ENCODE data around the gene LMAN2L.

LMAN2L gene

GRCh38 chr2:96760986-96761832, 21.3 kb upstream of the LMAN2L start:
- Histone ChIP-seq H4K20me1 (ENCODE audit: insufficient read depth) (no peaks in the 10 kb centered on the region), H3K27ac (peak overlapping the region; percentile 56), H3K79me2 (ENCODE audit: insufficient read depth, low read depth) (peaks cover 51% of the 10 kb centered on the region), H3K4me3 (IDR thresholded peaks at IDR 0.05; ENCODE audit: insufficient read depth, low read depth, low read length) (no peak overlapping the region), H3K9ac (peak overlapping the region; percentile 62; the same call in 1 of the 2 replicates), H3K4me2 (peak overlapping the region; percentile 96), H3K27me3 (ENCODE audit: insufficient read depth, low read depth) (no peaks in the 10 kb centered on the region), H2AFZ (ENCODE audit: low read depth) (peak overlapping the region; percentile 31; the same call in 1 of the 2 replicates), H3K36me3 (ENCODE audit: insufficient read depth) (no peaks in the 10 kb centered on the region), H3K4me1 (ENCODE audit: low read depth, poor library complexity, severe bottlenecking) (peaks cover 31% of the 10 kb centered on the region)
- peak; percentile 35; the same call in 1 of the 2 replicates for TF ChIP-seq CTCF (conservative IDR thresholded peaks at IDR 0.05; ENCODE audit: low read depth, low read length)

- peak within 1 kb of the TSS; percentile 56 for H3K27ac ChIP-seq
These were observed 20.4 kb upstream of the LMAN2L start, which contains the start of gene CNNM4 for GRCh38 chr2:96760036-96760985. Gene CNNM4, plus strand, starts transcription at chr2:96760902. Its CDS starts 98 bp downstream, at chr2:96761000.

GRCh38 chr2:96759548-96759947, 19.7 kb upstream of the LMAN2L start:
- Histone ChIP-seq H3K36me3 (ENCODE audit: insufficient read depth) (no peaks in the 10 kb centered on the region), H3K4me3 (IDR thresholded peaks at IDR 0.05; ENCODE audit: insufficient read depth, low read depth, low read length) (no peak overlapping the region), H3K27me3 (ENCODE audit: insufficient read depth, low read depth) (no peaks in the 10 kb centered on the region), H2AFZ (ENCODE audit: low read depth) (peak overlapping the region; percentile 92; the same call in 1 of the 2 replicates), H3K4me2 (peak overlapping the region; percentile 84; the same call in 1 of the 2 replicates), H3K79me2 (ENCODE audit: insufficient read depth, low read depth) (peaks cover 36% of the 10 kb centered on the region), H4K20me1 (ENCODE audit: insufficient read depth) (no peaks in the 10 kb centered on the region), H3K4me1 (ENCODE audit: low read depth, poor library complexity, severe bottlenecking) (peaks cover 16% of the 10 kb centered on the region), H3K27ac (peak overlapping the region; percentile 54; the same call in 1 of the 2 replicates), H3K9ac (no peak overlapping the region)
- no peak for TF ChIP-seq CTCF (conservative IDR thresholded peaks at IDR 0.05; ENCODE audit: low read depth, low read length)

More at GRCh38 chr2:96760036-96760985, 20.4 kb upstream of the LMAN2L start, which contains the start of gene CNNM4:
- H3K4me2 ChIP-seq = peak within 1 kb of the TSS; percentile 96
- peak within 1 kb of the TSS; percentile 92 for H2AFZ ChIP-seq (ENCODE audit: low read depth)
- H3K27me3 ChIP-seq (ENCODE audit: insufficient read depth, low read depth) = no peaks in the 10 kb centered on the region
- H3K36me3 ChIP-seq (ENCODE audit: insufficient read depth) = no peaks in the 10 kb centered on the region
- no peak for TF ChIP-seq CTCF (conservative IDR thresholded peaks at IDR 0.05; ENCODE audit: low read depth, low read length)
- peak within 1 kb of the TSS; percentile 62; the same call in 1 of the 2 replicates for H3K9ac ChIP-seq
- H3K79me2 ChIP-seq (ENCODE audit: insufficient read depth, low read depth) = peaks cover 44% of the 10 kb centered on the region
- H4K20me1 ChIP-seq (ENCODE audit: insufficient read depth) = no peaks in the 10 kb centered on the region
- H3K4me1 ChIP-seq (ENCODE audit: low read depth, poor library complexity, severe bottlenecking) = peaks cover 23% of the 10 kb centered on the region
- no peak within 1 kb of the TSS for H3K4me3 ChIP-seq (IDR thresholded peaks at IDR 0.05; ENCODE audit: insufficient read depth, low read depth, low read length)

- H3K4me3 ChIP-seq (IDR thresholded peaks at IDR 0.05; ENCODE audit: insufficient read depth, low read depth, low read length) = no peak overlapping the region
- peaks cover 10% of the 10 kb centered on the region for H3K4me1 ChIP-seq (ENCODE audit: low read depth, poor library complexity, severe bottlenecking)
- H3K36me3 ChIP-seq (ENCODE audit: insufficient read depth) = no peaks in the 10 kb centered on the region
- peaks cover 30% of the 10 kb centered on the region for H3K79me2 ChIP-seq (ENCODE audit: insufficient read depth, low read depth)
- H3K27me3 ChIP-seq (ENCODE audit: insufficient read depth, low read depth) = no peaks in the 10 kb centered on the region
- no peak overlapping the region for H3K27ac ChIP-seq
- no peak for TF ChIP-seq CTCF (conservative IDR thresholded peaks at IDR 0.05; ENCODE audit: low read depth, low read length)
- no peak overlapping the region for H3K4me2 ChIP-seq
- H3K9ac ChIP-seq = no peak overlapping the region
- no peaks in the 10 kb centered on the region for H4K20me1 ChIP-seq (ENCODE audit: insufficient read depth)
- H2AFZ ChIP-seq (ENCODE audit: low read depth) = peak overlapping the region; percentile 92; the same call in 1 of the 2 replicates
These were observed 19.1 kb upstream of the LMAN2L start for GRCh38 chr2:96758987-96759386.

All from KMS-11 (cell line).